Liver (tissue), 9 donors: ENCODE results near the gene VASN. TPM values are rescaled to one million over a fixed set of nuclear protein-coding genes. Genes with fewer than 3 reads are reported as not detected.

Source experiments
- DNase-seq: peaks from one replicate; pipeline ENCODE4 v3.0.0-alpha.2; 2017; ENCODE audit warnings: low spot score
- H3K27ac ChIP-seq, 2 donors: one replicate each; pipeline ENCODE4 v1.7.0; 2013; ENCODE audit warnings: inconsistent platforms in 2 of 2, low read length in 2 of 2, control low read depth in 1 of 2, low read depth in 1 of 2, mild to moderate bottlenecking in 1 of 2
- H3K27me3 ChIP-seq, 4 donors: one replicate each; pipeline versions ENCODE4 v1.6.1 to v1.7.0; 2013; ENCODE audit warnings: low read length in 3 of 4, inconsistent platforms in 1 of 4, mild to moderate bottlenecking in 1 of 4, moderate library complexity in 1 of 4; ENCODE audit not compliant: control insufficient read depth in 4 of 4, insufficient read depth in 4 of 4
- H3K36me3 ChIP-seq, 4 donors: one replicate each; pipeline versions ENCODE4 v1.6.1 to v1.7.0; 2013; ENCODE audit warnings: low read length in 3 of 4, mild to moderate bottlenecking in 3 of 4, low read depth in 1 of 4, moderate library complexity in 1 of 4; ENCODE audit not compliant: control insufficient read depth in 4 of 4, insufficient read depth in 3 of 4
- H3K4me1 ChIP-seq, 4 donors: one replicate each; pipeline versions ENCODE4 v1.6.1 to v1.7.0; 2013; ENCODE audit warnings: low read length in 3 of 4, mild to moderate bottlenecking in 3 of 4, moderate library complexity in 1 of 4; ENCODE audit not compliant: control insufficient read depth in 4 of 4, insufficient read depth in 4 of 4
- H3K4me3 ChIP-seq, 3 donors: one replicate each; pipeline versions ENCODE4 v1.6.1 to v1.7.0; 2013; ENCODE audit warnings: low read length in 3 of 3, control low read depth in 1 of 3, low read depth in 1 of 3, mild to moderate bottlenecking in 1 of 3
- H3K9ac ChIP-seq, 2 donors: one replicate each; pipeline ENCODE4 v1.7.0; 2013; ENCODE audit warnings: low read length in 2 of 2, mild to moderate bottlenecking in 2 of 2, moderate library complexity in 2 of 2, control low read depth in 1 of 2, low read depth in 1 of 2
- H3K9me3 ChIP-seq, 4 donors: one replicate each; pipeline versions ENCODE4 v1.6.1 to v1.7.0; 2013; ENCODE audit warnings: low read length in 3 of 4; ENCODE audit not compliant: control insufficient read depth in 4 of 4
- ATF3 ChIP-seq: IDR thresholded peaks from 2 replicates; pipeline ENCODE4 v1.6.1; 2016; ENCODE audit warnings: antibody characterized with exemption
- CTCF ChIP-seq: fragments of 150-350 bp; IDR thresholded peaks from 2 replicates; pipeline ENCODE4 v1.5.1; 2017; ENCODE audit warnings: improper control_type of control experiment, low read depth, low read length; ENCODE audit not compliant: missing input control
- FOXA1 ChIP-seq: IDR thresholded peaks from 2 replicates; pipeline ENCODE4 v1.6.1; 2016; ENCODE audit warnings: antibody characterized with exemption
- FOXA2 ChIP-seq: IDR thresholded peaks from 2 replicates; pipeline ENCODE4 v1.6.1; 2016; ENCODE audit warnings: antibody characterized with exemption
- GABPA ChIP-seq, 2 donors: IDR thresholded peaks in 1 of 2; conservative IDR thresholded peaks in 1 of 2; 2 replicates each; pipeline ENCODE4 v1.6.1; 2016; ENCODE audit warnings: antibody characterized with exemption in 2 of 2, mild to moderate bottlenecking in 1 of 2, moderate library complexity in 1 of 2
- HNF4A ChIP-seq, 2 donors: conservative IDR thresholded peaks; 2 replicates each; pipeline ENCODE4 v1.6.1; 2016; ENCODE audit warnings: antibody characterized with exemption in 2 of 2, mild to moderate bottlenecking in 2 of 2
- HNF4G ChIP-seq: IDR thresholded peaks from 2 replicates; pipeline ENCODE4 v1.6.1; 2016; ENCODE audit warnings: antibody characterized with exemption
- JUND ChIP-seq, 2 donors: IDR thresholded peaks; 2 replicates each; pipeline ENCODE4 v1.6.1; 2016; ENCODE audit warnings: antibody characterized with exemption in 2 of 2
- MAX ChIP-seq: IDR thresholded peaks from 2 replicates; pipeline ENCODE4 v1.6.1; 2016; ENCODE audit warnings: antibody characterized with exemption
- NR2F2 ChIP-seq: IDR thresholded peaks from 2 replicates; pipeline ENCODE4 v1.6.1; 2016; ENCODE audit warnings: antibody characterized with exemption
- RAD21 ChIP-seq, 2 donors: IDR thresholded peaks; 2 replicates each; pipeline ENCODE4 v1.6.1; 2016; ENCODE audit warnings: antibody characterized with exemption in 2 of 2, mild to moderate bottlenecking in 2 of 2
- REST ChIP-seq: IDR thresholded peaks from 2 replicates; pipeline ENCODE4 v1.6.1; 2016; ENCODE audit warnings: antibody characterized with exemption, mild to moderate bottlenecking
- RXRA ChIP-seq, 2 donors: IDR thresholded peaks; 2 replicates each; pipeline ENCODE4 v1.6.1; 2017 to 2018; ENCODE audit warnings: antibody characterized with exemption in 2 of 2, mild to moderate bottlenecking in 1 of 2
- SP1 ChIP-seq: IDR thresholded peaks from 2 replicates; pipeline ENCODE4 v1.6.1; 2018; ENCODE audit warnings: antibody characterized with exemption, mild to moderate bottlenecking
- TAF1 ChIP-seq: conservative IDR thresholded peaks from 2 replicates; pipeline ENCODE4 v1.6.1; 2016; ENCODE audit warnings: antibody characterized with exemption, mild to moderate bottlenecking
- YY1 ChIP-seq: IDR thresholded peaks from 2 replicates; pipeline ENCODE4 v1.6.1; 2016; ENCODE audit warnings: antibody characterized with exemption, mild to moderate bottlenecking
- WGBS: extraction: QIAGEN DNeasy Blood & Tissue Kit; methylation state at CpG from one replicate; pipeline ENCODE4 v1.1.7; 2013; 5-methylcytosine and 5-hydroxymethylcytosine counted together
- polyA plus RNA-seq, 2 donors: library from polyadenylated mRNA; stranded (reverse) in 1 of 2; unstranded in 1 of 2; fragments of 200-250 nt in 1 of 2; fragments of >200 nt in 1 of 2; fragmentation: Nextera tagmentation in 1 of 2; extraction: Ambion mirVana in 1 of 2; gene quantifications; one replicate each; pipeline versions ENCODE4 v1.2.1 to v1.2.3, GENCODE V29; 2013 to 2015
- total RNA-seq, 2 donors: library from RNA; depleted of rRNA; stranded (reverse); fragments of >200 nt; gene quantifications; one replicate each; pipeline ENCODE4 v1.2.3, GENCODE V29; 2014
- donor health status: healthy.
- donor health status: healthy.
- donor health status: healthy.
- donor health status: healthy.
- donor health status: healthy.

The VASN gene
- total and polyA plus RNA-seq, 4 donors = 6.2 to 26.9 (median 21.2) TPM

- no peak overlapping the region for H3K9ac ChIP-seq
Measured at GRCh38 chr16:4339455-4339854, 32.2 kb upstream of the VASN start.

DNA sequence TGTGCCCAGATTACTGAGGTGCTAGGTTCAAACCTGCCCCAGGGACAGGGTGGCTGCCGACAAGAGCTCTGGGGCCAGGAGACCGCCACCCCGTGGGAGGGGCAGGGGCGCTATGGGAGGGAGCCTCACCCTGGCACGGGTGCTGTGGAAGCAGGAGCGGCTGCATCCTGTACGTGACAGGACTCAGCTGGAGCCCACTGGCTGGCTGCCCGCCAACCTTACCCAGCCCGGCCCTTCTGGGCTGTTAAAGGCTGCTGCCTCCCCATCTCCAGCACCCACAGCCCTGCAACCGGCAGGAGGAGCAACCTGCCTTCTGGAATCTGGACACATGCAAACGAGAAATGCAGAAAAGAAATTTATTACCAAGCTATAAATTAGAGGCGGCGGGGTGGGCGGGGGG is 31.7 kb upstream of the VASN start:
- no peak overlapping the region for H3K9ac ChIP-seq
- no peak overlapping the region for H3K27ac ChIP-seq
- peaks cover 0 to 19% (median 12%) of the 10 kb centered on the region in 4 donors for H3K36me3 ChIP-seq
- 74% methylated on average over 14 of the region's 14 CpGs for WGBS
- no peaks in the 10 kb centered on the region for H3K9me3 ChIP-seq
- no peak for DNase-seq
- H3K4me1 ChIP-seq = peaks cover 0 to 2% (median 1%) of the 10 kb centered on the region in 4 donors
- H3K27me3 ChIP-seq = no peaks in the 10 kb centered on the region
- H3K4me3 ChIP-seq = no peak overlapping the region
- TF ChIP-seq GABPA (IDR thresholded peaks at IDR 0.05 in 1 of 2, conservative IDR thresholded peaks at IDR 0.05 in 1 of 2) (no peak), TAF1 (no peak), MAX (no peak), RAD21 (IDR thresholded peaks at IDR 0.05) (no peak), HNF4G (no peak), FOXA1 (no peak), NR2F2 (no peak), REST (no peak), YY1 (no peak)

More at GRCh38 chr16:4339455-4339854, 32.2 kb upstream of the VASN start:
- Histone ChIP-seq H3K4me3 (no peak overlapping the region), H3K27ac (no peak overlapping the region), H3K4me1 (no peaks in the 10 kb centered on the region), H3K27me3 (no peaks in the 10 kb centered on the region), H3K36me3 (peaks cover 0 to 19% (median 12%) of the 10 kb centered on the region in 4 donors), H3K9me3 (no peaks in the 10 kb centered on the region)
- no peak for TF ChIP-seq FOXA2
- TF ChIP-seq HNF4G = no peak
- no peak for TF ChIP-seq JUND (IDR thresholded peaks at IDR 0.05)
- no peak for TF ChIP-seq ATF3
- no peak for TF ChIP-seq SP1
- no peak for TF ChIP-seq HNF4A (conservative IDR thresholded peaks at IDR 0.05)
- no peak for TF ChIP-seq TAF1
- no peak for TF ChIP-seq NR2F2
- no peak for TF ChIP-seq REST
- TF ChIP-seq RXRA (IDR thresholded peaks at IDR 0.05) = no peak
- no peak for TF ChIP-seq CTCF
- DNase-seq = no peak
- WGBS = 85% methylated on average over 10 of the region's 10 CpGs
